MV-4-11 (cell line): ENCODE measurements around the gene DPH2.

ENCODE experiments used
- DNase-seq: peaks from one replicate; lab custom pipeline; 2025; lab: John Stamatoyannopoulos, UW

Gene DPH2

DNA sequence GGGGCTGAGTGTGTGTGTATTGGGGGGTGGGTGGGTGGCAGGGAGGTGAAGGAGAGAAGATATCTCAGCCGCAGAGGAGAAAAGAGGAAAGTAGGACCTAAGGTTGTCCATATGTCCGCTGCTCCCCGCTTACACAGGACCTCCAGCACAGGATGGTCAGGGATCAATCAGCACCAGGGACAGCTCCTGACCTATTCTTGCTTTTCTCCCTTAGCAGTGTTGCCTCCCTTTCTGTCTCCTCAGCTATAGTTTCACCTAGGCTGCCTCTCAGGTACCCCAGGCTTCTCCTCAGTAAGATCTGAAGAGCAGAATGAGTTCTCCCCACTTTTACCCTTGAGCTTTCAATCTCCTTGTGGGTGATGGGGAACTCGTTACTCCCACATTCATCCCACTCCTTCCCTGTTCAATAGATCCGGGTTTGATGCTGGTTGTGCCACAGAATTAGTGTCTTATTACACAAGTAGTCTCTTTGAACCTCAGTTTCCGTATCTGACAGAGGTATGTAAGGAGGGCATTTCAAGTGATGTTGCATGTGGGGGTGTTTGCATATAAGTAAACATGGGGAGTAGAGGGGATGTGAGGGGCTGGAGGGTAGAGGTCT lies 1.4 kb upstream of the DPH2 start:
- no peak for DNase-seq

- no peak for DNase-seq
Measured at GRCh38 chr1:43969416-43969745, 429 bp upstream of the DPH2 start.

DNA sequence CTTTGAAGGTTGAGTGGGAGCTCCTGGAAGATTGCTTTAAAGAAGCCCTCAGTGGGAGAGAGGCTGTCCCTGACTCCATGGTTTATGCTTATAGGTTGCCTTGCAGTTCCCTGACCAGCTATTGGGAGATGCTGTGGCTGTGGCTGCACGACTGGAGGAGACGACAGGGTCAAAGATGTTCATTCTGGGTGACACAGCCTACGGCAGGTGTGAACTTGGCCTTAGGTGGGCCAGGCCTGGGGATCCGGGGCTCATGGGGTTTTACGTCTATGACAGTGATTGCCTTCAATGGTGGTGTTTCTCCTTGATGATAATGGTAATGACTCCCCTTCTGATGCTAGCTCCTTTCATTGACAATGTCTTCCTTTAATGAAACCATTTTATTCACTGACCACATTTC lies 692 bp downstream of the DPH2 start:
- DNase-seq = no peak

DNA sequence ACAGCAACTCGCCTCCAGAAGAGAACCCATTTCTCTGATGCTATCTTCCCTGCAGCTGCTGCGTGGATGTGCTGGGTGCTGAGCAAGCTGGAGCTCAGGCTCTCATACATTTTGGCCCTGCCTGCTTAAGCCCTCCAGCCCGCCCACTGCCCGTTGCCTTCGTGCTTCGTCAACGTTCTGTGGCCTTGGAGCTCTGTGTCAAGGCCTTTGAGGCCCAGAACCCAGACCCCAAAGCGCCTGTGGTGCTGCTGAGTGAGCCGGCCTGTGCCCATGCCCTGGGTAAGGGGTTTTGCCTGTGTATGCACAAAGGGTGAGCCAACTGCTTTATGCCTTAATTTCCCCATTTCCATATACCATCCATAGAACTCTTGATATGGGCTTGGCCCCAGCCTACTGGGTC lies 1.1 kb downstream of the DPH2 start:
- no peak for DNase-seq

GRCh38 chr1:43971336-43971980 lies 1.6 kb downstream of the DPH2 start:
- DNase-seq = no peak

DNA sequence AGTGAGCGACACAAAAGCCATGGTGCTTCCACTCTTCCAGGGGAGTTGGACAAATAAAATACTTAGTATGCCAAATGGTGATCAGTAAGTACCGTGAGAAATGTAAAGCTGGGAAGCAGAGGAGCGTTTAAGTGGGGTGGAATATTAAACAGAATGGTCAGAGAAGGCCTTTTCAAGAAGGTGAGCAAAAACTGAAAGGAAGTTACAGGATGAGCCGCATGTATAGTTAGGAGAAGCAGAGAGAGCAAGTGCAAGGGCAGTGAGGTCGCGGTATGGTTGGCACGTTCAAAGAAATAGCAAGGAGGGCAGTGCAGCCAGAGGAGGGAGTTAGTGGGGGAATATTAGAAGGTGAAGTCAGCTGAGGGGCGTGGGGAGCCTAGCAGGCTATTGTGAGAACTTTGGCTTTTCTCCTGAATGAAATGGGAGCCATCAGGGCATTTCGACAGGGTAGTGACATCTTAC lies 4.2 kb downstream of the DPH2 start:
- peak; percentile 30 for DNase-seq

DNA sequence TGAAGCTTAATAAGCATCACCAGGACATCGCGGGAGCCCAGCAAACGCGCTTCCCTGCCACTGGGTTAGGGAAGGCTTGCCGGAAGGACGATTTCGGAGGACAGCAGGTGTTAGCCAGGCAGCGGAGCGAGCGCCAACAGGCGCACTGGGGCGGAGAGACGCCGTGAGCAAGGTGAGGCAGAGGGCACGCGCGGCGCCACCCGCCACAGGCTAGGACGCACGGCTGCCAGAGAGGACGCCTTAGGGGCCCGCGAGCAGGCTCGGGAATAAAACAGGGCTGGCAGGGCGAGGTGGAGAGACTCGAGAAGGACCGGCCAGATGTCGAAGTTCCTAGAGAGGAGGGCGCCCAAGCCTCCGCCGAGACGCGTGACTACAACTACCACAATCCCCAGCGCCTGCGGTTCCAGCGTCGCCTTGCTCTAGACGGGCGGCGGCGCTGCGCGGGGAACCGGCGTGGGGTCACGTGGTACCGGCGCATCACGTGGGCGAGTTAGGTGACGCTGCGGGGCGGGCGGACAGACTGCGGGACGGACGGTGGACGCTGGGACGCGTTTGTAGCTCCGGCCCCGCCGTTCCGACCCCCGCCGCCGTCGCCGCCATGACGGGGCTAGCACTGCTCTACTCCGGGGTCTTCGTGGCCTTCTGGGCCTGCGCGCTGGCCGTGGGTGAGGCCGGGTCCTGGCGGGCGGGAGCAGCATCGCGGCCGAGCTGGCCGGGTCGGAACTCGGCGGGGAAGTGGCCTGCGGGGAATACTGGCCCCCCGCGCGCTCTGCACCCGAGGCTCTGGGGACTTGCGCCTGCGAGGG lies 4.8 kb downstream of the DPH2 start, which contains the start of gene ATP6V0B:
Gene ATP6V0B (plus strand): TSS at position 518 of the 806 bp plus-strand sequence. CDS start 81 bp downstream, at position 599.
- peak; percentile 92 for DNase-seq

DNA sequence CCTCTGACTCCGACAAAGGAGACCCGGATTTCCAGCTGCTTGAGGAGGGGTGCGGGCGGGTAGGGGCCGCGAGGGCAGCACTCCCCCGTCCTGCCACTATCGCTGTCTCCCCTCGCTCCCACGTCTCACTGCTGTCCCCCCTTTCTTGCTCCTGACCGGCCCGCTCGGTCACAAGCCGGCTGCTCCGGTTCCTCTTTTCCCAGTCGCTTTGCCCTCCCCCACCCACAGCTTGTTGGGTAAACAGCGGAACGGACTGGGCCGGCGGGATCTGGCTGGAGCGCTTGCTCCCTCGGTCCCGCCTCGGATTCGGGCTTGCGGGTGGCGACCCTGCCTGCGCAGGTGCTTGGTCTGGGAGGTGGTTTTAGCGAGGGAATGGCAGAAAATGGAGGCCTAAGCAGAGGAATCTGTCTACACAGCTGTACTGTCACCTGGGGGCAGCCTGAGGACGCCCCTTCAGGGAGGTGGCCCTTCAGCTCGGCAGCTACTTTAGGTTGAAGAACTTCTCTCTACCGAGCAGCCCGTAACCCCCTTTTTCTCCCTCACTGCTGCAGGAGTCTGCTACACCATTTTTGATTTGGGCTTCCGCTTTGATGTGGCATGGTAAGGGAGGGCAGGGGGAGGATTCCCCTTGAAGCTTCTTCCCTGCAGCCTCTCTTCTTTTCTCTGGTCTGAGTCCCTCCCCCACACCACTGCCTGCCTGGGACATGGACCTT lies 5.6 kb downstream of the DPH2 start:
- peak; percentile 71 for DNase-seq

DNA sequence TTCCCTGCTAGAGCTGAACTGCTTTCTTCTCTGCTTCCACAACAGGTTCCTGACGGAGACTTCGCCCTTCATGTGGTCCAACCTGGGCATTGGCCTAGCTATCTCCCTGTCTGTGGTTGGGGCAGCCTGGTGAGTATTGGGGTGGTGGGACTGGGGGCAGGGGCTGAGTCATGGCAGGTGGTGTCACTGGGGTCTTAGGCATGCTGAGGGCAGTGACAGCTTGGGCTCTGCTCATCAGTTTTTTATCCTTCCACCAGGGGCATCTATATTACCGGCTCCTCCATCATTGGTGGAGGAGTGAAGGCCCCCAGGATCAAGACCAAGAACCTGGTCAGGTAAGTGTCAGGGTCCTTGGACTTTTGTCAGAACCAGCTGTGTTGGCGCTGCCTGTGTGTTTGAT lies 6.2 kb downstream of the DPH2 start:
- DNase-seq = no peak

GRCh38 chr1:43976890-43977289 lies 7.1 kb downstream of the DPH2 start:
- no peak for DNase-seq

DNA sequence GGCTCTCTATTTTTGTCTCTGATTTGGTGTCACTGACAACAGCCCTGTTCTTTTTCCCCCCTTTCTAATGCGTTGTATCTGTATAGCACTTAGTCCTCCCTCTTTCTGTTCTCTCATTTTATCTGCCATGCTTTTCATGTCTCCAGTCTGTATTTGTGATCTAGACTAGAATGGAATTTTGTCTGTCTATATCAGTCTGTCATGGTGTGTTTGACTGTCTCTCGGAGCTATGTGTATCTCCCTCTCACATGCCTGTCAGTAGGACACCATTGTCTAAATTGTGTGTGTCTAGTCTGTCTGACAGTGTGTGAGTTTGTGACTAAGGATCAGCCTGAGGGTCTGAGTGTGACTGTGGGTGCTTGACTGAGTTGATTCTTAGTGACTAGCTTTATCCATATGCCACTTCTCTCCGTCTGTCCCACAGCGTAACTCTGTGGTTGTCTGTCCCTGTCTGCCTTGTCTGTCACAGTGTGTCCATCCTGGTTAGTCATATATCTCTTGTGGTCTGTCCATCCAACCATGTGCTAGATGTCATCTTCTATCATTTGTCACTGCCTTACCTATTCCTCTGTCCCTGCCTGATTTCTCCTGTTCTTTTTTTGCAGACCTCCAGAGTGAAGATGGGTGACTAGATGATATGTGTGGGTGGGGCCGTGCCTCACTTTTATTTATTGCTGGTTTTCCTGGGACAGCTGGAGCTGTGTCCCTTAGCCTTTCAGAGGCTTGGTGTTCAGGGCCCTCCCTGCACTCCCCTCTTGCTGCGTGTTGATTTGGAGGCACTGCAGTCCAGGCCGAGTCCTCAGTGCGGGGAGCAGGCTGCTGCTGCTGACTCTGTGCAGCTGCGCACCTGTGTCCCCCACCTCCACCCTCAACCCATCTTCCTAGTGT lies 7.8 kb downstream of the DPH2 start:
- DNase-seq = peak; percentile 29

DNA sequence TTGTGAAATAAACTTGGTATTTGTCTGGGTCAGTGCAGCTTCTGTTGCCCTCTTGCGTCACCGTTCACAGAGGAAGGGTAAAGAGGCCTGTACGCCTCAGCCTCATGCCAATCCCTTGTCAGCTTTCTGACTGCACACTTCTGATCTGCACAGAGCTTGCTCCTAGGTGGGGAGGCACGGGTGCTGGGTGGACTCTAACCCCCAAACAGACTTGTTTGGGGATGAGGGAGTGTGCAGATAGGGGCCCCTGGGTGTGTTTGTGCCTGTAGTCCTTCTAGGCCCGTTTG lies 8.4 kb downstream of the DPH2 start:
- DNase-seq = peak; percentile 32

DNA sequence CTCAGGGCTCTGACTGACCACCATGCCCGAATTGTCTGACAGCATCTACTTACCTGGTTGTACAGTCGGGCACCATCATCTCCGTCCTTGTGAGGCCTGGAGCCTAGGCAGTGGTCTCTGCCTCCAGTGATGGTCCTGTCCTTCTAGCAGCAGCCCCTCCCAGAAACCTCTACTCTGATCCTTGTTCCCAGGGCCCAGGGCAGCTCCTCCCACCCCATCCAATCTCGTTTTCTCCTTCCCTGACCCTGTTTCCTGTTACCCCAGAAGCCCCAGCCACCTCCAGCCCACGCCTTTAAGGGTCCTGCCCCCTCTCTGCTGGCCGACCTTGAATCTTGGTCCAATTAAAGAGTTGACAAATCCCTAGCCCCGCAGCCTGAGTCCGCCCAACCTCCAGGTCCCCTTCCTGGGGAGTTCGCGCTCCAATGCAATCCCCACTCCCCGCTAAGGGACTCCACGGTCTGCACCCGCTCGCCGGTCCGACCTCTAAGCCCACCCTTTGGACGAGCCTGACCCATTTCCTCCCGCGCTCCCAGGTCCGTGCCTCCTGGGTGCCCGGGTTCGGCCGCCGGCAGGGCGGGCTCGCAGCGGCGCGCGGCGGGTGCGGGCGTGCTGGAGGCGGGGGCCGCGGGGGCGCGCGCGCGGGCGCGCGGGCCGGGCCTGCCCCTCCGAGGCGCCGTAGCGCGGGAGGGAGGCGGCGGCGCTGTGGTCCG lies 8.9 kb downstream of the DPH2 start, which contains the start of gene B4GALT2:
Gene B4GALT2 (plus strand): TSS at position 660 of the 710 bp plus-strand sequence. CDS start 1,951 bp downstream, outside the sequence.
- DNase-seq = peak; percentile 22

DNA sequence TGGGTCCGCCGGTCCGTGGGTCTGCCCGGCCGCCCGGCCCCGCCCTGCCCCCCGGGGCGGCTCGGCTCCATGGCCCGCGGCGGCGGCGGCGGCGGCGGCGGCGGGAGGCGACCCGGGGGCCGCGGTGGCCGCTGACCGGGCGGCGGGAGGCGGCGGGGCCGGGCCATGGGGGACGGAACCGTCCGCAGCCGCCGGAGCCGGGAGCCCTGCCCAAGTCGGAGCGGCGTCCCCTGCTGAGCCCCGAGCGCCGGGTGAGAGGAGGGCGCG lies 9.4 kb downstream of the DPH2 start:
- DNase-seq = no peak

GRCh38 chr1:43979528-43980254 lies 9.9 kb downstream of the DPH2 start:
- no peak for DNase-seq

GRCh38 chr1:43980255-43981134 lies 10.7 kb downstream of the DPH2 start:
- no peak for DNase-seq

- DNase-seq = no peak
Measured at GRCh38 chr1:43981135-43981491, 11.3 kb downstream of the DPH2 start.

GRCh38 chr1:43981636-43982035 lies 11.8 kb downstream of the DPH2 start:
- DNase-seq = no peak

- no peak for DNase-seq
Measured at GRCh38 chr1:43982241-43982640, 12.4 kb downstream of the DPH2 start.

GRCh38 chr1:43982808-43983207 lies 13.0 kb downstream of the DPH2 start:
- peak; percentile 56 for DNase-seq
